HG03354 (cell line): ENCODE data around the gene GET3.
A peak's percentile ranks its signal among the peaks of the same experiment; 100 is the strongest.
"Not testable (repeated sequence)": the region's sequence is repeated elsewhere in the genome, so short reads cannot be mapped to it uniquely, and the experiment has no call there.

Experiments
- ATAC-seq: cut with Tn5 transposase; IDR thresholded peaks from one replicate; pipeline ENCODE4 v1.9.1; 2021; ENCODE audit warnings: mild to moderate bottlenecking; ENCODE audit not compliant: unreplicated experiment, poor library complexity, severe bottlenecking

Gene GET3

GRCh38 chr19:12736995-12737834 lies at the start of gene GET3:
GET3 (plus strand) TSS chr19:12737497; CDS start chr19:12737506, 9 bp downstream.
- peak; percentile 78 for ATAC-seq

GRCh38 chr19:12689012-12689411 lies 48.3 kb upstream of the GET3 start:
- ATAC-seq, result no peak

GRCh38 chr19:12689581-12690216 lies 47.6 kb upstream of the GET3 start:
- no peak for ATAC-seq

GRCh38 chr19:12692960-12693359 lies 44.3 kb upstream of the GET3 start:
- no peak for ATAC-seq

- no peak for ATAC-seq
Observed at GRCh38 chr19:12694641-12695040, 42.7 kb upstream of the GET3 start.

GRCh38 chr19:12695096-12695495 lies 42.2 kb upstream of the GET3 start:
- ATAC-seq, result no peak

- ATAC-seq, result no peak
Observed at GRCh38 chr19:12695514-12695913, 41.8 kb upstream of the GET3 start.

GRCh38 chr19:12695997-12696365 lies 41.3 kb upstream of the GET3 start:
- peak; percentile 23 for ATAC-seq

- ATAC-seq, result peak; percentile 81
Observed at GRCh38 chr19:12696366-12697335, 40.6 kb upstream of the GET3 start, which contains the start of gene FBXW9. FBXW9 (minus strand) TSS chr19:12696631; CDS start chr19:12696581, 50 bp downstream.

GRCh38 chr19:12697425-12697824 lies 39.9 kb upstream of the GET3 start:
- not testable (repeated sequence) for ATAC-seq

GRCh38 chr19:12698138-12698537 lies 39.2 kb upstream of the GET3 start:
- no peak for ATAC-seq

GRCh38 chr19:12701596-12702282 lies 35.6 kb upstream of the GET3 start:
- ATAC-seq, result no peak

- ATAC-seq, result no peak
Observed at GRCh38 chr19:12703046-12703445, 34.3 kb upstream of the GET3 start.

- no peak for ATAC-seq
Observed at GRCh38 chr19:12705169-12705568, 32.1 kb upstream of the GET3 start.

GRCh38 chr19:12705654-12706331 lies 31.5 kb upstream of the GET3 start:
- no peak for ATAC-seq

GRCh38 chr19:12706332-12706718 lies 31.0 kb upstream of the GET3 start:
- no peak for ATAC-seq

- ATAC-seq, result no peak
Observed at GRCh38 chr19:12708641-12709040, 28.7 kb upstream of the GET3 start.

- no peak for ATAC-seq
Observed at GRCh38 chr19:12711187-12711586, 26.1 kb upstream of the GET3 start.

GRCh38 chr19:12712077-12712476 lies 25.2 kb upstream of the GET3 start:
- ATAC-seq, result not testable (repeated sequence)
